ENCODE results near the gene TMTC1.
"Not testable (repeated sequence)": the region's sequence is repeated elsewhere in the genome, so short reads cannot be mapped to it uniquely, and the experiment has no call there.

The TMTC1 gene

DNA sequence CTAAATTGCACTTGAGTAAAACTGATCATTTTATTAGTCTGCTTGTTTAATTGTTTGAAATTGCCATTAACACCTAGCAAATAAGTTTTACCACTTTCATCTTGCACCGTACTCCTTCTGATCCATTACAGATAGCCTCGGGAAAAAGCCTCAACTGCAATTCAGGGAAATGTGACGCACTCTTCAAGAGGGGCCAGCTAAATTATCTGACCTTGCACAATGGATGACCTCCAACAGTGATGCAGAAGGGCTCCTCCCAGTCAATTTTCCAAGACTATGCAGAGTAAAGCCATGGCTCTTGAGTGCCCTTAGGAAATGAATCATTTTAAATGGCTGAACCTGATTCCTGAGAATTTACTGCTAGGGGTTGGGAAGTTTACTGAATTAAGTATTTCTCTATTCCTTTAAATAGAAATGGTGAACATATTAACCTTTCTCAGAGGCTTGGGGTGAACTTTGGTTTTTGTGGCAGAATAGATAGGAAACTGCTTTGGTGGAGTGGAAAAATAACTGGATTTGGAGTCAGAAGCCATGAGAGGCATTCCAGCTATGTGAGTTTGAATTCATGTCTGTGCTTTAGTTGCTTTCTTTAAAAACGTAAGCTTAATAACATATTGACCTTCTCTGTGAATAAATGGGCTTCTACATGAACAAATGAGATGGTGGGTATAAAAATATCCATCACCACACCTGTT is 221.5 kb downstream of the TMTC1 start:
- no peaks in the 10 kb centered on the region for H3K27me3 ChIP-seq (ENCODE audit: control insufficient read depth, insufficient read depth, low read length)
- H3K36me3 ChIP-seq (ENCODE audit: control insufficient read depth, insufficient read depth, low read length) = no peaks in the 10 kb centered on the region
- H3K9ac ChIP-seq = no peak overlapping the region
- no peak overlapping the region for H3K4me2 ChIP-seq (ENCODE audit: low read length)
- H3K27ac ChIP-seq = peak overlapping the region; percentile 94
- H3K4me3 ChIP-seq (ENCODE audit: low read depth, low read length) = no peak overlapping the region
- peaks cover 6% of the 10 kb centered on the region for H3K79me2 ChIP-seq
- H3K4me1 ChIP-seq = peaks cover 73% of the 10 kb centered on the region
- no peaks in the 10 kb centered on the region for H3K9me3 ChIP-seq (ENCODE audit: control insufficient read depth, low read length)
- H2AFZ ChIP-seq = peak overlapping the region; percentile 30
- TF ChIP-seq CTCF (IDR thresholded peaks at IDR 0.05) = no peak

GRCh38 chr12:29561664-29562071 is 222.1 kb downstream of the TMTC1 start:
- H3K9me3 ChIP-seq (ENCODE audit: control insufficient read depth, low read length) = no peaks in the 10 kb centered on the region
- peak overlapping the region; percentile 30 for H2AFZ ChIP-seq
- no peak overlapping the region for H3K9ac ChIP-seq
- H3K4me3 ChIP-seq (ENCODE audit: low read depth, low read length) = no peak overlapping the region
- peaks cover 6% of the 10 kb centered on the region for H3K79me2 ChIP-seq
- no peak for TF ChIP-seq CTCF (IDR thresholded peaks at IDR 0.05)
- no peaks in the 10 kb centered on the region for H3K36me3 ChIP-seq (ENCODE audit: control insufficient read depth, insufficient read depth, low read length)
- H3K4me1 ChIP-seq = peaks cover 69% of the 10 kb centered on the region
- no peak overlapping the region for H3K4me2 ChIP-seq (ENCODE audit: low read length)
- peak overlapping the region; percentile 94 for H3K27ac ChIP-seq
- no peaks in the 10 kb centered on the region for H3K27me3 ChIP-seq (ENCODE audit: control insufficient read depth, insufficient read depth, low read length)

- H3K27me3 ChIP-seq (ENCODE audit: control insufficient read depth, insufficient read depth, low read length) = no peaks in the 10 kb centered on the region
- H3K9me3 ChIP-seq (ENCODE audit: control insufficient read depth, low read length) = no peaks in the 10 kb centered on the region
- peak overlapping the region; percentile 30 for H2AFZ ChIP-seq
- H3K36me3 ChIP-seq (ENCODE audit: control insufficient read depth, insufficient read depth, low read length) = no peaks in the 10 kb centered on the region
- no peak overlapping the region for H3K9ac ChIP-seq
- H3K4me2 ChIP-seq (ENCODE audit: low read length) = peak overlapping the region; percentile 37
- peak overlapping the region; percentile 94 for H3K27ac ChIP-seq
- no peak for TF ChIP-seq CTCF (IDR thresholded peaks at IDR 0.05)
- H3K79me2 ChIP-seq = no peaks in the 10 kb centered on the region
- peaks cover 50% of the 10 kb centered on the region for H3K4me1 ChIP-seq
- H3K4me3 ChIP-seq (ENCODE audit: low read depth, low read length) = no peak overlapping the region
Observed at GRCh38 chr12:29559198-29559597, 224.5 kb downstream of the TMTC1 start.

DNA sequence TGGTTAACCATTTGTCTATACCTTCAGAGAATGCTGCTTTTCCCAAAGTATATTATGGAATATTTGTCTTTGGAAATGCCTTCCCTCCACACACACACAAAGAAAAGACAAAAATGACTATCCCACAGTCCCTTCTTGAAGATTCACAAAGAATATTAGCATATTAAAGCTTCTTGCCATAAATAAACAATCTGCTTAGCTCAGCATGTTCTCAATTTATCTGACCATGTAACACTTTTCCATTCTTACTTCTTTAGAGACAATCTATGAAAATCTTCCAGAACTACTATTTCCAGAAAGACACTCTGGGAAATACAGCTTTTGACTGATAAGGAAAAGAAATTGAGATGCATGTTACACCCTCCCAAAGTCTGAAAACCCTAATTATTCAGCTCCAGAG is 227.4 kb downstream of the TMTC1 start:
- Histone ChIP-seq H3K36me3 (ENCODE audit: control insufficient read depth, insufficient read depth, low read length) (no peaks in the 10 kb centered on the region), H3K9ac (no peak overlapping the region), H3K4me3 (ENCODE audit: low read depth, low read length) (no peak overlapping the region), H3K4me2 (ENCODE audit: low read length) (no peak overlapping the region), H3K4me1 (peaks cover 37% of the 10 kb centered on the region), H3K79me2 (no peaks in the 10 kb centered on the region), H3K27me3 (ENCODE audit: control insufficient read depth, insufficient read depth, low read length) (no peaks in the 10 kb centered on the region), H3K9me3 (ENCODE audit: control insufficient read depth, low read length) (no peaks in the 10 kb centered on the region), H3K27ac (peak overlapping the region; percentile 94), H2AFZ (no peak overlapping the region)
- no peak for TF ChIP-seq CTCF (IDR thresholded peaks at IDR 0.05)

DNA sequence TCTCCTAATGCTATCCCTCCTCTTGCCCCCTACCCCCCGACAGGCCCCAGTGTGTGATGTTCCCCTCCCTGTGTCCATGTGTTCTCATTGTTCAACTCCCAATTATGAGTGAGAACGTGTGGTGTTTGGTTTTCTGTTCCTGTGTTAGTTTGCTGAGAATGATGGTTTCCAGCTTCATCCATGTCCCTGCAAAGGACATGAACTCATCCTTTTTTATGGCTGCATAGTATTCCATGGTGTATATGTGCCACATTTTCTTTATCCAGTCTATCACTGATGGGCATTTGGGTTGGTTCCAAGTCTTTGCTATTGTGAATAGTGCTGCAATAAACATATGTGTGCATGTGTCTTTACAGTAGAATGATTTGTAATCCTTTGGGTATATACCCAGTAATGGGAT is 228.3 kb downstream of the TMTC1 start:
- not testable (repeated sequence) for H3K4me3 ChIP-seq (ENCODE audit: low read depth, low read length); H3K4me2 ChIP-seq (ENCODE audit: low read length); H3K9me3 ChIP-seq (ENCODE audit: control insufficient read depth, low read length); H3K27me3 ChIP-seq (ENCODE audit: control insufficient read depth, insufficient read depth, low read length); H3K27ac ChIP-seq; H3K79me2 ChIP-seq; H3K36me3 ChIP-seq (ENCODE audit: control insufficient read depth, insufficient read depth, low read length); H2AFZ ChIP-seq; H3K9ac ChIP-seq
- H3K4me1 ChIP-seq = peaks cover 34% of the 10 kb centered on the region
